D721Med (cell line): ENCODE measurements around the gene PILRB.

Source experiments
- DNase-seq: peaks from one replicate; pipeline ENCODE4 v3.0.0; 2011; ENCODE audit warnings: low spot score; ENCODE audit not compliant: insufficient read length
- FAIRE-seq: peaks from 2 replicates; lab custom pipeline; 2011; peaks lifted over from hg19 to GRCh38; lab: Jason Lieb, UNC
- TF ChIP-seq, protein P1 (sequence below): IDR thresholded peaks from 2 replicates; pipeline ENCODE4 v1.5.1; 2012; ENCODE audit warnings: mild to moderate bottlenecking, control low read depth; ENCODE audit not compliant: insufficient read depth; ENCODE audit errors: missing control alignments

The PILRB gene

DNA sequence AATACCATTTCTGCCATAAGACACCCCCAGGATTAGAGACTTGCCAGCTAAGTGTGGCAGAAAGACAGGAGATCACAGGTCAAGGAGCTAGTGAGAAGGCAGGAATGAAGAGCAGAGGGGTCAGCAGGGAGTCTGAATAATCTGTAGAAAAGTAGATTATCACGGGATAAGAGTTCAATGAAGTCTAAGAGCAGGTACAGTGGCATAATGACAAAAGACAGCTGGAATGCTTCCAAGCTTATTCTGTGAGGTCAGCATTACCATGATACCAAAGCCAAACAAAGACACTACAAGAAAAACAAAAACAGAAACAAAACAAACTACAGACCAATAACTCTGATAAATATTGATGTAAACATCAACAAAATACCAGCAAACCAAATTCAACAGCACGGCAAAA is 36.2 kb downstream of the PILRB start:
- TF ChIP-seq, protein P1, sequence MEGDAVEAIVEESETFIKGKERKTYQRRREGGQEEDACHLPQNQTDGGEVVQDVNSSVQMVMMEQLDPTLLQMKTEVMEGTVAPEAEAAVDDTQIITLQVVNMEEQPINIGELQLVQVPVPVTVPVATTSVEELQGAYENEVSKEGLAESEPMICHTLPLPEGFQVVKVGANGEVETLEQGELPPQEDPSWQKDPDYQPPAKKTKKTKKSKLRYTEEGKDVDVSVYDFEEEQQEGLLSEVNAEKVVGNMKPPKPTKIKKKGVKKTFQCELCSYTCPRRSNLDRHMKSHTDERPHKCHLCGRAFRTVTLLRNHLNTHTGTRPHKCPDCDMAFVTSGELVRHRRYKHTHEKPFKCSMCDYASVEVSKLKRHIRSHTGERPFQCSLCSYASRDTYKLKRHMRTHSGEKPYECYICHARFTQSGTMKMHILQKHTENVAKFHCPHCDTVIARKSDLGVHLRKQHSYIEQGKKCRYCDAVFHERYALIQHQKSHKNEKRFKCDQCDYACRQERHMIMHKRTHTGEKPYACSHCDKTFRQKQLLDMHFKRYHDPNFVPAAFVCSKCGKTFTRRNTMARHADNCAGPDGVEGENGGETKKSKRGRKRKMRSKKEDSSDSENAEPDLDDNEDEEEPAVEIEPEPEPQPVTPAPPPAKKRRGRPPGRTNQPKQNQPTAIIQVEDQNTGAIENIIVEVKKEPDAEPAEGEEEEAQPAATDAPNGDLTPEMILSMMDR, result no peak
- peak; percentile 43 for DNase-seq
- FAIRE-seq, result peak; percentile 67

- TF ChIP-seq, protein P1, result no peak
- DNase-seq (no peak), FAIRE-seq (no peak)
These were observed 38.6 kb downstream of the PILRB start for GRCh38 chr7:100396421-100396982.

- FAIRE-seq (no peak), DNase-seq (no peak)
- TF ChIP-seq, protein P1, result no peak
These were observed 39.6 kb downstream of the PILRB start for GRCh38 chr7:100397315-100398081.

- TF ChIP-seq, protein P1, result no peak
- FAIRE-seq (no peak), DNase-seq (no peak)
These were observed 40.3 kb downstream of the PILRB start for GRCh38 chr7:100398239-100398638.

DNA sequence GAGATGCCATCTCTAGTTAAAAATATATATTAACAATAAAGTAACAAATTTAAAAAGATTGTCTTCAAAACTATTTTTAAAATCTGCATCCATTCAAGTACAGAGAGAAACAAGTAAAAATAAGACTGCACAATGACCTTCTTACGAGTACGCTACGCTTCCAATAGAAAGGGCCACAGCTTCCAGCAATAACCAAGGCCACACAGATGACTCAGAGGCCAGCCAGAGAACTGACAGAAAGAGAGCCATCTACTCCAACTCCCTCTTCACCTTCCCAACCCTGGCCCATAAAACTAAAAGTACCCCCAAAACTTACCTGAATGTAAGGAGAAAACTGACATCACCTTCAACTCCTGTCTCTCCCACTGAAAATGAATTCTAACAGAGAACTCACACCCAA is 42.1 kb downstream of the PILRB start:
- TF ChIP-seq, protein P1, result no peak
- DNase-seq, result no peak

GRCh38 chr7:100400656-100401055 is 42.7 kb downstream of the PILRB start:
- DNase-seq, result no peak
- no peak for FAIRE-seq
- TF ChIP-seq, protein P1, result peak; percentile 43

More for the DNA sequence above, 42.1 kb downstream of the PILRB start:
- FAIRE-seq, result no peak

- no peak for DNase-seq
- TF ChIP-seq, protein P1, result no peak
- FAIRE-seq, result no peak
These were observed 43.9 kb downstream of the PILRB start for GRCh38 chr7:100401811-100402210.
